ENCODE data around the gene NOD1. TPM values are rescaled to one million over a fixed set of nuclear protein-coding genes. Genes with fewer than 3 reads are reported as not detected.
A peak's percentile ranks its signal among the peaks of the same experiment; 100 is the strongest.

NOD1 gene
- total and polyA plus RNA-seq, 3 donors from 2014 or later, result 4.6 to 12.9 (median 11.9) TPM

- Histone ChIP-seq H3K4me3 (no peak overlapping the region), H3K27ac (no peak overlapping the region), H3K4me1 (no peaks in the 10 kb centered on the region), H3K9me3 (no peaks in the 10 kb centered on the region), H3K27me3 (no peaks in the 10 kb centered on the region), H3K36me3 (ENCODE audit: low read depth, missing control alignments) (no peaks in the 10 kb centered on the region)
- intact Hi-C loops (cut with DNase I; ENCODE audit: low total_unique reads), result no loop called here
- TF ChIP-seq POLR2A (IDR thresholded peaks at IDR 0.05) (no peak), CTCF (IDR thresholded peaks at IDR 0.05) (no peak)
- DNase-seq, result no peak
- WGBS, 2 donors, result 94 to 95% methylated on average over 7 to 8 of the region's 8 CpGs
These were observed 31.1 kb downstream of the NOD1 start for GRCh38 chr7:30447466-30447865.

- H3K4me1 ChIP-seq, result no peaks in the 10 kb centered on the region
- H3K36me3 ChIP-seq (ENCODE audit: low read depth, missing control alignments), result no peaks in the 10 kb centered on the region
- H3K9me3 ChIP-seq, result no peaks in the 10 kb centered on the region
- H3K4me3 ChIP-seq, result no peak overlapping the region
- H3K27ac ChIP-seq, result no peak overlapping the region
- TF ChIP-seq CTCF (IDR thresholded peaks at IDR 0.05) (no peak), POLR2A (IDR thresholded peaks at IDR 0.05) (no peak)
- 76 to 89% methylated on average over 1 to 4 of the region's 4 CpGs for WGBS, 2 donors
- DNase-seq, result no peak
- intact Hi-C loops (cut with DNase I; ENCODE audit: low total_unique reads), result no loop called here
- H3K27me3 ChIP-seq, result no peaks in the 10 kb centered on the region
These were observed 32.3 kb downstream of the NOD1 start for GRCh38 chr7:30446266-30446665.

- 71 to 72% methylated on average over 7 of the region's 7 CpGs for WGBS, 2 donors
- no peaks in the 10 kb centered on the region for H3K36me3 ChIP-seq (ENCODE audit: low read depth, missing control alignments)
- intact Hi-C loops (cut with DNase I; ENCODE audit: low total_unique reads), result no loop called here
- peak; percentile 56 for DNase-seq
- no peaks in the 10 kb centered on the region for H3K4me1 ChIP-seq
- H3K4me3 ChIP-seq, result no peak overlapping the region
- H3K9me3 ChIP-seq, result no peaks in the 10 kb centered on the region
- H3K27me3 ChIP-seq, result no peaks in the 10 kb centered on the region
- no peak overlapping the region for H3K27ac ChIP-seq
- TF ChIP-seq POLR2A (IDR thresholded peaks at IDR 0.05), result no peak
- TF ChIP-seq CTCF (IDR thresholded peaks at IDR 0.05), result no peak
These were observed 32.8 kb downstream of the NOD1 start for GRCh38 chr7:30445770-30446169.

- TF ChIP-seq POLR2A (IDR thresholded peaks at IDR 0.05), result no peak
- WGBS, 2 donors, result 92 to 94% methylated on average over 20 to 21 of the region's 21 CpGs
These were observed 40.6 kb downstream of the NOD1 start for GRCh38 chr7:30437823-30438574.

GRCh38 chr7:30436518-30436917 is 42.1 kb downstream of the NOD1 start:
- intact Hi-C loops (cut with DNase I; ENCODE audit: low total_unique reads), result no loop called here

More at GRCh38 chr7:30437823-30438574, 40.6 kb downstream of the NOD1 start:
- Histone ChIP-seq H3K9me3 (no peaks in the 10 kb centered on the region), H3K27ac (no peak overlapping the region), H3K4me1 (peaks cover 7% of the 10 kb centered on the region), H3K4me3 (no peak overlapping the region), H3K36me3 (ENCODE audit: low read depth, missing control alignments) (no peaks in the 10 kb centered on the region), H3K27me3 (no peaks in the 10 kb centered on the region)
- no peak for DNase-seq
- intact Hi-C loops (cut with DNase I; ENCODE audit: low total_unique reads), result no loop called here

More at GRCh38 chr7:30436518-30436917, 42.1 kb downstream of the NOD1 start:
- Histone ChIP-seq H3K4me1 (peaks cover 11% of the 10 kb centered on the region), H3K9me3 (no peaks in the 10 kb centered on the region), H3K36me3 (ENCODE audit: low read depth, missing control alignments) (no peaks in the 10 kb centered on the region), H3K4me3 (no peak overlapping the region), H3K27ac (no peak overlapping the region), H3K27me3 (no peaks in the 10 kb centered on the region)
- no peak for TF ChIP-seq CTCF (IDR thresholded peaks at IDR 0.05)
- TF ChIP-seq POLR2A (IDR thresholded peaks at IDR 0.05), result no peak
- WGBS, 2 donors, result 96 to 100% methylated on average over 1 of the region's 1 CpG
- DNase-seq, result no peak
